HS-5 (cell line): ENCODE measurements around the gene VTN.
A peak's percentile ranks its signal among the peaks of the same experiment; 100 is the strongest.

ENCODE experiments used
- DNase-seq: peaks from one replicate; pipeline ENCODE4 v3.0.0-alpha.2; 2012; ENCODE audit warnings: low read depth

Gene VTN

DNA sequence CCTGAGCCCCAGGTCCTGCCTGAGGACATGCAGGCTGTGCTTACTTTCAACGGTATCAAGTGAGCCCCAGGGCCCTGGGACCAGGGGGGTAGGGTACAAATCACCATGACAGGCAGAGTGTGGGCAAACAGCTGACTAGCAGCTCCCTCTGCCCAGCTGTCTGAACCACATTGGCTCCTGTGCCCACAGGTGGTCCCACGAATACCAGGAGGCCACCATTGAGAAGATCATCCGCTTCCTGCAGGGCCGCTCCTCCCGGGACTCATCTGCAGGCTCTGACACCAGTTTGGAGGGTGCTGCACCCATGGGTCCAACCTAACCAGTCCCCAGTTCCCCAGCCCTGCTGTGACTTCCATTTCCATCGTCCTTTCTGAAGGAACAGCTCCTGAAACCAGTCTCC lies 25.9 kb upstream of the VTN start:
- no peak for DNase-seq

- no peak for DNase-seq
Observed at GRCh38 chr17:28395426-28395825, 25.3 kb upstream of the VTN start.

GRCh38 chr17:28394337-28395116 lies 24.4 kb upstream of the VTN start:
- peak; percentile 68 for DNase-seq

DNA sequence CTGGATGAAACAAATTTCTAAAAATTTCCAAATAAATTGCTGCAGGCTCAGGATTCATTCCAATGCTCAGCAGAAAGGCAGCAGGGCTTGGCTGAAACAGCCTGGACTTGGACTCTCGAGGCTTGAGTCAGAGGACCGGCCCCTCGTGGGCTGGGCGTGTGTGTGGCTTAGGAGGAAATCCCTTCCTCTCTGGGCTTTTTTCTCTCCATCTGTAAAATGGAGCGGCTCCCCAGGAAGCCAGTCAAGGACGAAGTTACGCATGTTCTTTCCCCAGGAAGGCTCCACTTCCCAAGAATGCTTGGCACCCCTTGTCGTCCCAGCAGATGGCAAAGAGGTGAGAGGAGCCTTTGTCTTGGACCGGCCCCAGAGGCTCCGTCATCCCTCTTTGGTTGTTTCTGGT lies 22.4 kb upstream of the VTN start:
- no peak for DNase-seq

DNA sequence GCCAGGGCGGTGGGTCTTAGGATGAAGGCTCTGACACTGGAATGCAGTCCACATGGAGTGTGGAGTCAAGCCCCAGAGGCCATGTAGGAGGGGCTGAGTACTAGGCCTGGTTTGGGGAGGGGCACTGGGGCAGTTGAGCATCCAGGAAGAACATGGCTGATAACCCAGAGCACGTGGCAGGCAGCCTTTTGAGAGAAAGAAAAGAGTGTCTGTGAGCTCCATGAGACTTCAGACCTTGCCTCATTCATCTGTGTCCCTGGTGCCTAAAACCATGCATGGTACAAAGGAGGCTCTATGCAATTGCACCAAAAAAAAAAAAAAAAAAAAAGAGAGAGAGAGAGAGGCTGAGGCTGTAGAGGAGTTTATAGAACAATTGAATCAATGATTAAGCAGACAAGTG lies 21.3 kb upstream of the VTN start:
- no peak for DNase-seq

DNA sequence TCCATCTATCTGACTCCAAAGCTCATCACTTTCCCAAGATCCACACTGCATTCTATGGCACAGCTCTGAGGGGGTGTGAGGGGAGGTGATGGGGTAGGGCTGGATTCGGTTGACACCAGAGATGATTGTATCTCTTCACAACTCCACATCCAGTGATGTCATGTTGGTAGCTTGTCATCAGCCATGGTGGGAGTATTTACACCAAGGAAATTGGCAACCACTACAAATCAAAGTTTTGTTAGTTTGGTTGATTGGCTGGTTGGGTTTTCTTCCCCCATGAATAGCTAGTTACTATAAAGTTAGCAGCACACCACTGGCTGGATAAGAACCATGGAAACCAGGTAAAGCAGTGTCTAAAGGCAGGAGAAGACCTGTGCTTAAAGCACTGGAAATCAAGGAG lies 20.9 kb upstream of the VTN start:
- no peak for DNase-seq

GRCh38 chr17:28390563-28390962 lies 20.5 kb upstream of the VTN start:
- no peak for DNase-seq

DNA sequence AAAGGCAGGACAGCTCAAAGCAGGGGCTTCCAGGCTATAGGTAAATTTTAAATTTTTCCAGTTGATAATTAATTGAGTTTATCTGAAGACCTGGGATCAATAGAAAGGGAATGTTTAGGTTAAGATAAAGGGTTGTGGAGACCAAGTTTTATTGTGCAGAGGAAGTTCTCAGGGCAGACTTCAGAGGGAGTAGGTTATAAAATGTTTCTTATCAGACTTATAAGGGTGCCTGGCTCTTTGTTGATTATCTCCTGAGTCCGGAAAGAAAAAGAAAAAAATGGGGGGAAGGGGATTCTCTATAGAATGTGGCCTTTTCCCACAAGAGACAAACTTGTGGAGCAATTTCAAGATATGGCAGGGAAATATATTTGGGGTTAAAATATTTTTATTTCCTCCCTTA lies 20.0 kb upstream of the VTN start:
- DNase-seq = no peak

- DNase-seq = no peak
Observed at GRCh38 chr17:28388106-28388505, 18.0 kb upstream of the VTN start.

GRCh38 chr17:28386391-28386790 lies 16.3 kb upstream of the VTN start:
- DNase-seq = no peak

DNA sequence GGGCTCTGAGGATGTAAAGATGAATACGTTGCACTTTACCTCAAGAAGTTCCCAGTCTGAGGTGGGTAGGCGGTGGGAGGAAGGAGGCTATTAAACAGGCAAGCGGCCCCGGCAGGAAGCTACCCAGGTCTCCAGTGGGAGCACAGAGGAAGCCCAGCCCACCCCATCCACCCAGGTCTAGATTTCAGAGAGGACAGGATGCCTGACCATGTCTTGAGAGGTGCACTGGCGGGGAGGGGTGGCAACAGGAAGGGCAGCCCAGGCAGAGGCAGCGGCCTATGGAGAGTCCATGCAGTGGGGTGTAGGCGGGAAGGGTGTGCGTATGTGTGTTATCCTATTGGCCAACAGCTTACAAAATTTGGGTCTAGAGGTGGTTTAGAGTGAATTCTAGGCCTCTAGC lies 15.3 kb upstream of the VTN start:
- no peak for DNase-seq

DNA sequence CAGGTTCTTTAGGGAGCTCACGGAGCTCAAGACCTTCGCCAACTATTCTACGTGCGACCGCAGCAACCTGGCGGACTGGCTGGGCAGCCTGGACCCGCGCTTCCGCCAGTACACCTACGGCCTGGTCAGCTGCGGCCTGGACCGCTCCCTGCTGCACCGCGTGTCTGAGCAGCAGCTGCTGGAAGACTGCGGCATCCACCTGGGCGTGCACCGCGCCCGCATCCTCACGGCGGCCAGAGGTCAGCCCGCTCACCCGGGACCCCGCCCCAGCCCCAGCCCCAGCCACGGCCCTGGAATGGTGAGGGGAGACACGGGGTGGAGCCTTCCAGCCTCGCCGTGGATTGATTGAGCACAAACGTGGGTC lies 14.9 kb upstream of the VTN start:
- no peak for DNase-seq

DNA sequence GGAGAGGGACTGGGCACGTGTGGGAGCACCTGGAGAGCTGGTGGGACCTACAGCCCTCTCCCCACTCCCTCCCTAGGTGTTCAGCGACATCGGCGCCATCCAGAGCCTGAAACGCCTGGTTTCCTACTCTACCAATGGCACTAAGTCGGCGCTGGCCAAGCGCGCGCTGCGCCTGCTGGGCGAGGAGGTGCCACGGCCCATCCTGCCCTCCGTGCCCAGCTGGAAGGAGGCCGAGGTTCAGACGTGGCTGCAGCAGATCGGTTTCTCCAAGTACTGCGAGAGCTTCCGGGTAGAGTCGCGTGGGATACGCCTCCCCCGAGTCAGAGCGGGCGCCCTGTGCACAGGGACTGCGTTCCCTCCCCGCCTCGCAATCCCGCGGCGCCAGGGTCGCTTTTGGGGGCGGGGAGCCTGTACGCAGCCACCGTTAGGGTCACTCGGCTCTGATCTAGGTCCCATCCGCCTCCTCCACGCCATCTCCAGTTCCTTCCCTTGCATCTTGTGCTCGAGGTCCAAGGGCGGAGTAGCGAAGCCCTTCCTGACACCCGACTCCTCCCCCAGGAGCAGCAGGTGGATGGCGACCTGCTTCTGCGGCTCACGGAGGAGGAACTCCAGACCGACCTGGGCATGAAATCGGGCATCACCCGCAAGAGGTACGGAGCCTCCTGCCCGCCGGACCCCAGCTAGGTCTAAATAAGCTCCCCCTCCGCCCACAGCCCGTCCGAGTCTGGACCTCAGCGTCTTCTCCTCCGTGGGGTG lies 14.4 kb upstream of the VTN start:
- DNase-seq = no peak

DNA sequence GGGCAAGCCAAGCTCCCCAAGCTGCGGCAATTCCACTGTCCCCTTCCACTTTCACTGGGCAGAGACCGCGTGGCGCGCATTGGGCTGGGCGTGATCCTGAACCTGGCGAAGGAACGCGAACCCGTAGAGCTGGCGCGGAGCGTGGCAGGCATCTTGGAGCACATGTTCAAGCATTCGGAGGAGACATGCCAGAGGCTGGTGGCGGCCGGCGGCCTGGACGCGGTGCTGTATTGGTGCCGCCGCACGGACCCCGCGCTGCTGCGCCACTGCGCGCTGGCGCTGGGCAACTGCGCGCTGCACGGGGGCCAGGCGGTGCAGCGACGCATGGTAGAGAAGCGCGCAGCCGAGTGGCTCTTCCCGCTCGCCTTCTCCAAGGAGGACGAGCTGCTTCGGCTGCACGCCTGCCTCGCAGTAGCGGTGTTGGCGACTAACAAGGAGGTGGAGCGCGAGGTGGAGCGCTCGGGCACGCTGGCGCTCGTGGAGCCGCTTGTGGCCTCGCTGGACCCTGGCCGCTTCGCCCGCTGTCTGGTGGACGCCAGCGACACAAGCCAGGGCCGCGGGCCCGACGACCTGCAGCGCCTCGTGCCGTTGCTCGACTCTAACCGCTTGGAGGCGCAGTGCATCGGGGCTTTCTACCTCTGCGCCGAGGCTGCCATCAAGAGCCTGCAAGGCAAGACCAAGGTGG lies 11.2 kb upstream of the VTN start:
- no peak for DNase-seq

GRCh38 chr17:28379814-28380801 lies 10.0 kb upstream of the VTN start:
- peak; percentile 73 for DNase-seq

- no peak for DNase-seq
Observed at GRCh38 chr17:28372945-28373274, 2.8 kb upstream of the VTN start.

GRCh38 chr17:28372203-28372944 lies 2.3 kb upstream of the VTN start:
- DNase-seq = no peak

DNA sequence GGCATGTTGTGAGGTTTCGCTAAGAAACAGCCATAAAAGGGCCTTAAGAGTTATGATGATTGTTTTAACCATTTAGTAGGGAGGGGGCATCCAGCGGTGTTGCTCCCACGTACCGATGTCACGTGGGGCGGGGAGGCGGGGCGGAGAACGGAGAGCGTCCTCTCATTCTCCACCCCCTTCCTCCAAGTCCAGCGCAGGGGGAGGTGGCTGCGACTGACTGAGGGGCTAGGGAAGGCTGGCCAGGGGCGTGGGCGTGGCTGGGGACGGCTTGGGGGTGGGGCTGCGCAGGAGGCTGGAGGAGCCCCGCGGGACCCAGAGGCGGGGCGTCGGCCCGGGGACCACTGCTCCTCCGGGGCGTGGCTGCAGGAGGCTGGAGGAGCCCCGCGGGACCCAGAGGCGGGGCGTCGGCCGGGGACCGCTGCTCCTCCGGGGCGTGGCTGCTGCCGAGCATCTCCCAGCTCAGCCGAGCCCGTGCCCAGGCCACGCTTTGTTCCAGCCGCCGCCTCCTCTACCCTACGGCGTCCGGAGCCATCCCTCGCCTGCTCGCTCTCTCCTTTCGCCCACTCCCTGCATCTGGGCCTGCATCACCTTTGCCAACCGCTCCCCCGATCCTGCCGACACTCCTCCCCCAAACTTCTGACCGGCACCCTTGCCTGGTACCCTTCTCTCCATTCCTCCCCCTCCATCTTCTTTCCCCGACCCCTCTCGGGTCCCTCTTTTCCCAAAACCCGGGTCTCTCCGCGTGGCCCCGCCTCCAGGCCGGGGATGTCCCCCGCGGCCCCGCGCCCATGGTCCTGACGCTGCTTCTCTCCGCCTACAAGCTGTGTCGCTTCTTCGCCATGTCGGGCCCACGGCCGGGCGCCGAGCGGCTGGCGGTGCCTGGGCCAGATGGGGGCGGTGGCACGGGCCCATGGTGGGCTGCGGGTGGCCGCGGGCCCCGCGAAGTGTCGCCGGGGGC lies 1.4 kb upstream of the VTN start, which contains the start of gene SARM1:
Gene SARM1 (plus strand): TSS at position 450 of the 958 bp plus-strand sequence. CDS start 339 bp downstream, at position 789.
- DNase-seq = peak; percentile 71

- no peak for DNase-seq
Observed at GRCh38 chr17:28370744-28371103, 617 bp upstream of the VTN start.

GRCh38 chr17:28369684-28370034 lies 448 bp downstream of the VTN start:
- DNase-seq = no peak
